Dendritic cell treated with granulocyte-macrophage colony-stimulating factor and Interleukin-4, amounts not matched to agents 40 ng/mL and 50 ng/mL, for 4 days (primary cell): ENCODE results near the gene SERPINB4.

Experiments used
- H3K27ac Mint-ChIP-seq: one replicate; pipeline ENCODE4 v1.8.0; 2022; ENCODE audit warnings: mild to moderate bottlenecking, mixed read lengths
- H3K27me3 Mint-ChIP-seq: one replicate; pipeline ENCODE4 v1.8.0; 2022; ENCODE audit warnings: mild to moderate bottlenecking, mixed read lengths
- H3K36me3 Mint-ChIP-seq: one replicate; pipeline ENCODE4 v1.8.0; 2022; ENCODE audit warnings: low read depth, mixed read lengths
- H3K4me1 Mint-ChIP-seq: one replicate; pipeline ENCODE4 v1.8.0; 2022; ENCODE audit warnings: low read depth, mixed read lengths
- H3K4me3 Mint-ChIP-seq: one replicate; pipeline ENCODE4 v1.8.0; 2022; ENCODE audit warnings: mild to moderate bottlenecking, moderate library complexity, mixed read lengths
- H3K9me3 Mint-ChIP-seq: one replicate; pipeline ENCODE4 v1.8.0; 2022; ENCODE audit warnings: mixed read lengths
- intact Hi-C: fragments of 100-400 bp; cut with micrococcal nuclease; formaldehyde crosslinking; loops from one replicate; pipeline ENCODE4 v1.15.0; 2022

Gene SERPINB4

DNA sequence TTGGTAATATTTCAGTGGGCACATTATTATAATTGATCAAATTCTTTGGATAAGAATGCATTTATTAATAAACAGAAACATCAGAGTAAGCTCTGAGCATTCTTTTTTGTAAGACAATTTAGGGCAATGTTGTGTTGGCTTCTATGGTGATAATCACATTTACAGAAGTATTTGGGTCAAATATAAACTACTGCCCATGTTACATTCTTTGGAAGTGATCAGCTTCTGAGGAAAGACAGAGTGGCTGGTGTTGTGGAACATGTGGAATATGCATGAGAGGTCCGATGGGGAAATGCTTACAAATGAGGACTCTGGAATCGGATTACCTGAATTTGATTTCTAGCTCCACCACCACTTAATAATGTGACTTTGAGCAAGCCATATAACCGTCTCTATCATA lies 37.5 kb downstream of the SERPINB4 start:
- H3K27me3 Mint-ChIP-seq, result no peaks in the 10 kb centered on the region
- H3K36me3 Mint-ChIP-seq, result no peaks in the 10 kb centered on the region
- H3K27ac Mint-ChIP-seq, result no peak overlapping the region
- H3K4me1 Mint-ChIP-seq, result peaks cover 13% of the 10 kb centered on the region
- no peaks in the 10 kb centered on the region for H3K9me3 Mint-ChIP-seq
- no peak overlapping the region for H3K4me3 Mint-ChIP-seq
- intact Hi-C loops, result no loop called here

DNA sequence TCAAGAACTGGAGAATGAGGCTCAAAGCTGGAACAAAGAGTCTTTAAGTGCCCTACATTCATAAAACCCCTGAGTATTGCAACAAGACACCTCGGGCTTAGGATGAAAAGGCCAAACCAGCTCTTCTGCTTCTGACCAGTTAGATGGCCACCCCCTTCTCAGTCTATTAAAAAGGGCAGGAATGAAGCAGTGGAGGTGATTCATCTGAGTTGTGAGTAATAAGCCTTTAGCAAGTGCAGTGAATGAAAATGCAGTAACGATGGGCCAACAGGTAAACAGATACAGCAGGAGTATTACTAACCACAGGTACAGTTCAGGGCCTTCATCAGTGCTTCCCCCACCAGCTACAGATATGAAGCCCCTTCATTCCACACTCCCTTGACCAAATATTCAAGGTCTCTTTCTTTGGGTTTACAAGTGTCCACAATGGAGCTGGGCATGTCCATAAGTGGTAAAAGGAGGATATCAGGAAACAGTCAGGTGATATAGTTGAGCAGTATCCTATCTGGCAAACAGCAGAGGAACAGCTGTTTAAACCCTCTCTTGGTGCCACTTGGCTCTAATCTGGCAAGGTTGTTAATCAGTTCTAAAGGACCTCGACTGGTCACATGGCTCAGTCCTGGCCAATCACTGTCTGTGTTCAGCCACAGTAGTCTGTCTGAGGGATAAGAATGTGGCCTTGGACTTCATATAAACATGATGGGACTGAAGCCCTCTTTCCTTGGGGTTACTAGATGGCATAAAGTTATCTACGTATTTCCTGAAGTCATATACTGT lies 39.1 kb downstream of the SERPINB4 start:
- H3K27ac Mint-ChIP-seq, result no peak overlapping the region
- H3K27me3 Mint-ChIP-seq, result no peaks in the 10 kb centered on the region
- intact Hi-C loops, result no loop called here
- no peaks in the 10 kb centered on the region for H3K36me3 Mint-ChIP-seq
- peaks cover 13% of the 10 kb centered on the region for H3K4me1 Mint-ChIP-seq
- no peak overlapping the region for H3K4me3 Mint-ChIP-seq
- no peaks in the 10 kb centered on the region for H3K9me3 Mint-ChIP-seq

DNA sequence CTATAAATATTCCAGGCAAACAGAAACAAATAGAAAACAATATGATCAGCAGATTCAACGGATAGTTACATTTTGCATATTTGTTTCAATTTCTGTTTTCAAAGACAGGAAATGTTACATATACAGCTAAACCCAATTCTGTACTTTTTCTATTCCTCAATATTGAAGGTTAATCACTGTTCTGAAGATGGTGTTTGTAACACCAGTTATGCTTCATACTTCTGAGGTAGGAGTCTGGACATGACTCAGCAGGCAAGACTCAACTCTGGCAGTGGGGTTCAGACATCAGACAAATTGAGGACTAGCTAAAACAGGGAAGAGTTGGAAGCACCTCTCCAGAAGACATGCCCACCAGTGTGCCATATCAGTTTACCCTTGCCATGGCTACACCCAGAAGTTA lies 40.3 kb downstream of the SERPINB4 start:
- Mint-ChIP-seq H3K4me3 (no peak overlapping the region), H3K27ac (no peak overlapping the region), H3K4me1 (peaks cover 13% of the 10 kb centered on the region), H3K27me3 (no peaks in the 10 kb centered on the region), H3K36me3 (no peaks in the 10 kb centered on the region), H3K9me3 (no peaks in the 10 kb centered on the region)
- intact Hi-C loops, result no loop called here

DNA sequence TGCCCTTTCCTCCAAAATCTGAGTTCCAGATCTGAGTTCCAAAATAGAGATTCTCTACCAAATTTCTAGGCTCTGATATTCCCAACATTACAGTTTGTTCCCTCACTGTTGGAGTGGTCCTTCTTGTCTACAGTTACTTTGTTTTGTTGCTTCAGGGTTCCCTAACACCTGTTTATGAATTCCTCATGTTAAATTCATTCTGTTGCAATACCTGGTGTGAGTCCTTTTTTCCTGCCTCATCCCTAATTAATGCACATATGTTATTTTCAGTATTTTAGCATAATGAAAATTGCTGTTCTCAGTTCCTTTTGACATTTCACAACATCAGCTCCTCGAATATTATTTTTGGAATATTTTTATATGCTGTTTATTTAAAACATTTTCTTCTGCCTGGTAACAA lies 40.7 kb downstream of the SERPINB4 start:
- Mint-ChIP-seq H3K36me3 (no peaks in the 10 kb centered on the region), H3K4me1 (peaks cover 13% of the 10 kb centered on the region), H3K27ac (no peak overlapping the region), H3K4me3 (no peak overlapping the region), H3K9me3 (no peaks in the 10 kb centered on the region), H3K27me3 (no peaks in the 10 kb centered on the region)
- intact Hi-C loops, result no loop called here

DNA sequence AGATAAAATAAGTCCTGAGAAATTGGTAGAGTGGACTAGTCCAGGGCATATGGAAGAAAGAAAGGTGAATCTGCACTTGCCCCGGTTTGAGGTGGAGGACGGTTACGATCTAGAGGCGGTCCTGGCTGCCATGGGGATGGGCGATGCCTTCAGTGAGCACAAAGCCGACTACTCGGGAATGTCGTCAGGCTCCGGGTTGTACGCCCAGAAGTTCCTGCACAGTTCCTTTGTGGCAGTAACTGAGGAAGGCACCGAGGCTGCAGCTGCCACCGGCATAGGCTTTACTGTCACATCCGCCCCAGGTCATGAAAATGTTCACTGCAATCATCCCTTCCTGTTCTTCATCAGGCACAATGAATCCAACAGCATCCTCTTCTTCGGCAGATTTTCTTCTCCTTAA lies 47.1 kb downstream of the SERPINB4 start:
- H3K36me3 Mint-ChIP-seq, result no peaks in the 10 kb centered on the region
- H3K27ac Mint-ChIP-seq, result no peak overlapping the region
- no peak overlapping the region for H3K4me3 Mint-ChIP-seq
- intact Hi-C loops, result no loop called here
- no peaks in the 10 kb centered on the region for H3K27me3 Mint-ChIP-seq
- H3K4me1 Mint-ChIP-seq, result no peaks in the 10 kb centered on the region
- H3K9me3 Mint-ChIP-seq, result no peaks in the 10 kb centered on the region

DNA sequence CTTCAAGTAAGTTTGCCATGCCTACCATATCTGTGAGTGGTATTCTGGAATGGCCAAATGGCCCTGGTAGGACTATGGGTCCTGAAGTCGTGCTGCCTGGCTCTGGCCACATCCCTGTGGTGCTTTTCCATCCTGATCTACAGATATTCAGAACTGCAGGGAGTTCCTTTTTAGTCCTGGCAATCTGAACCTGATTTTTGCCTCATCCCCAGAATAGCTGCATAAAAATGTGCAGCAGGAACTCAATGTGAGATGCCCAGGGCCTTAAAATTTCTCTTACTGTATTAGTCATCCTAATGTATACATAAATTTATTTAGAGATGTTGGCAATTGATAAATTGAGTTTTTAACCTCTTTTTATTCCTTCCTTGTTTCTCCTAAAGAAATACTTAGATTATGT lies 51.6 kb downstream of the SERPINB4 start:
- Mint-ChIP-seq H3K4me1 (peaks cover 29% of the 10 kb centered on the region), H3K36me3 (no peaks in the 10 kb centered on the region), H3K9me3 (peaks cover 20% of the 10 kb centered on the region), H3K4me3 (no peak overlapping the region), H3K27me3 (no peaks in the 10 kb centered on the region), H3K27ac (no peak overlapping the region)
- intact Hi-C loops, result no loop called here

DNA sequence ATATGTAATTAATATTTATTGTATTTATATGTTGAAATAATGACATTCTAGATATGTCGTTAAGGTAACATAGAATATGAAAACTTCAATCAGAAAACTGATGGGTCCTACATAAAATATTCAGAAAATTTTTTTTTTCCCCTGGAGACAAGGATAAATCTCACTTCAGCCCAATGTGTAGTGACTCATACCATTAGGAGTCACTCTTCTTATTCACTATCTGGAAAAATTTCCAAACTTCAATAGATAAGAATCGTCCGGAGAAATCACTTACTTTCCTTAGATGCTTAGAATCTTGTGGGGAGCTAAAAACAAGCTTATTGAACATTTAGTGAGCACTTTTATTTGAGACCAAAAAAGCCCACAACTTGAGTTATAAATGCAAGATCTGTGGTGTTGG lies 52.3 kb downstream of the SERPINB4 start:
- peaks cover 29% of the 10 kb centered on the region for H3K4me1 Mint-ChIP-seq
- no peaks in the 10 kb centered on the region for H3K27me3 Mint-ChIP-seq
- no peak overlapping the region for H3K4me3 Mint-ChIP-seq
- no peaks in the 10 kb centered on the region for H3K36me3 Mint-ChIP-seq
- H3K9me3 Mint-ChIP-seq, result peaks cover 20% of the 10 kb centered on the region
- H3K27ac Mint-ChIP-seq, result no peak overlapping the region
- intact Hi-C loops, result no loop called here

DNA sequence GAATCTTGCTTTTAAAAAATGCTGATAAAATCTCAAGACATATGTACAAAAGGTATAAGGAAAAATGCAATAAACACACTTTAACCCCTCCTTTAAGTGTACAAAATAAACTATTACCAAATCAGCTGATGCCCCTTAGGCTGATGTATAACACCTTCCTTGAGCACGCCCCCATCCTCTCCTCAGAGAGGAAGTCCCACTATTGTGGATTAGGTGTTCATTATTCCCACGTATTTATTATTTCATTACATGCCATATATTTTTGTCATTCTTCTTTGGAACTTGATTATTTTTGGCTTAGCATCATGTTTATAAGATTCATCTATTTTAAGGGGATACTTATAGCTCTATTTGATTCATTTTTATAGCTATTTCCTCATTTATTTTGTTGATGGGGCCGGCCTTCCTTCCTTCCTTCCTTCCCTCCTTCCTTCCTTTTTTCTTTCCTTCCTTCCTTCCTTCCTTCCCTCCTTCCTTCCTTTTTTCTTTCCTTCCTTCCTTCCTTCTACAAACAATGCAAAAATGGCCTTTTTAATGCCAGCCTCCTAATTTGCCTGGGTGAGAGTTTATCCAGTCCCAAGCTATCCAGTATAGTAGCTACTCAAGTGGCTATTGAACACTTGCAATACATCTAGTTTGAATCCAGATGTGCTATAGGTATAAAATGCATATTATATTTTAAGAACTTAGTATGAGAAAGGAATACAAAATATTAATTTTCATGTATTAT lies 52.9 kb downstream of the SERPINB4 start:
- H3K4me3 Mint-ChIP-seq, result no peak overlapping the region
- intact Hi-C loops, result no loop called here
- no peak overlapping the region for H3K27ac Mint-ChIP-seq

DNA sequence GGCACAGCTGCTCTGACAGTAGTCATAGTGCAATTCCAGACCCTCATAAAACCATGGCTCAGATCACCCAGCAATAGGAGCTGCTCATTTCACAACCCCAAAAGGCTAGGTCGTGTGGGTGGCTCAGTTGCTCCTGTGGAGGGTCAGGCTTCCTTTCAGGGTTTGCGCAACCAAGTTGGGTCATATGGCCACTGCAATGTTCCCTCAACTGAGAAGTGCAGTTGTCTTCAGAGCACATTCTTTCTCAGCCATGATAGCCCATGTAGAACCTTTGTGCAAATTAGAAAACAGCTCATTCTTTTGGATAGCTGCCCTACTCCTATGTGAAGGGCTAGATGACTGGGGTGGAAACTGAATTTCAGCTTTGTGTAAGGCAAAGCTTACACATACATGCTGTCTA lies 53.7 kb downstream of the SERPINB4 start:
- Mint-ChIP-seq H3K27me3 (no peaks in the 10 kb centered on the region), H3K36me3 (no peaks in the 10 kb centered on the region), H3K4me1 (peaks cover 41% of the 10 kb centered on the region), H3K27ac (no peak overlapping the region), H3K4me3 (no peak overlapping the region), H3K9me3 (peaks cover 20% of the 10 kb centered on the region)
- intact Hi-C loops, result no loop called here

More for the DNA sequence above, 52.9 kb downstream of the SERPINB4 start:
- H3K4me1 Mint-ChIP-seq, result peaks cover 33% of the 10 kb centered on the region
- H3K27me3 Mint-ChIP-seq, result no peaks in the 10 kb centered on the region
- H3K36me3 Mint-ChIP-seq, result no peaks in the 10 kb centered on the region
- H3K9me3 Mint-ChIP-seq, result peaks cover 20% of the 10 kb centered on the region

DNA sequence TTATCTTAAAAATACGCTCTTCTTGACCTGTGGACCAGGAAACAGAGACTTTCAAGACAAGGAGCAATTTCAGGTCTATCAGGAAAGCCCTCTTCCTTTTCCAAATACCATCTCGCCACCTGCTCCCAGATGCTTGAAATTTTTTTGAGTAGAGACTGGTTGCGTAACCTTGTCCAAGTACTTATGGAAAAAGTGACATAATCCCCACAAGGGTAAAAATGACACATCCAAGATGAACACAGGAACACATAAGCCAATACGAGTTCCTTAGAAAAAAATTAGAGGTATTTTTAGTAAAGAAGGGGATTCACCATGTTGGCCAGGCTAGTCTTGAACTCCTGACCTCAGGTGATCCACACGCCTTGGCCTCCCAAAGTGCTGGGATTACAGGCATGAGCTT lies 55.1 kb downstream of the SERPINB4 start:
- Mint-ChIP-seq H3K36me3 (no peaks in the 10 kb centered on the region), H3K4me1 (peaks cover 53% of the 10 kb centered on the region), H3K4me3 (no peak overlapping the region), H3K9me3 (peaks cover 20% of the 10 kb centered on the region), H3K27me3 (no peaks in the 10 kb centered on the region), H3K27ac (no peak overlapping the region)
- intact Hi-C loops, result loop anchor here (10.0 kb wide), 1 partner anchor 396 kb away; no protein-coding TSS in a partner anchor
